HUES48 (cell line): ENCODE data around the gene CPNE5.
"Not testable (repeated sequence)": the region's sequence is repeated elsewhere in the genome, so short reads cannot be mapped to it uniquely, and the experiment has no call there.

Source experiments
- H3K27ac ChIP-seq: one replicate; pipeline ENCODE4 v1.7.0; 2013; ENCODE audit warnings: low read depth, low read length, inconsistent platforms
- H3K27me3 ChIP-seq: 2 replicates; pipeline ENCODE4 v1.6.1; 2013; ENCODE audit warnings: mild to moderate bottlenecking, low read length; ENCODE audit not compliant: control insufficient read depth, insufficient read depth
- H3K36me3 ChIP-seq: 2 replicates; pipeline ENCODE4 v1.6.1; 2013; ENCODE audit warnings: low read length; ENCODE audit not compliant: control insufficient read depth, insufficient read depth
- H3K4me1 ChIP-seq: 2 replicates; pipeline ENCODE4 v1.6.1; 2013; ENCODE audit warnings: mild to moderate bottlenecking, low read length; ENCODE audit not compliant: control insufficient read depth, insufficient read depth
- H3K4me3 ChIP-seq: 2 replicates; pipeline ENCODE4 v1.5.1; 2013; ENCODE audit warnings: mild to moderate bottlenecking, low read depth, low read length
- H3K9ac ChIP-seq: 2 replicates; pipeline ENCODE4 v1.6.1; 2013; ENCODE audit warnings: mild to moderate bottlenecking, low read depth, low read length, moderate library complexity
- H3K9me3 ChIP-seq: 2 replicates; pipeline ENCODE4 v1.6.1; 2013; ENCODE audit warnings: low read length; ENCODE audit not compliant: control insufficient read depth, insufficient read depth

CPNE5 gene

DNA sequence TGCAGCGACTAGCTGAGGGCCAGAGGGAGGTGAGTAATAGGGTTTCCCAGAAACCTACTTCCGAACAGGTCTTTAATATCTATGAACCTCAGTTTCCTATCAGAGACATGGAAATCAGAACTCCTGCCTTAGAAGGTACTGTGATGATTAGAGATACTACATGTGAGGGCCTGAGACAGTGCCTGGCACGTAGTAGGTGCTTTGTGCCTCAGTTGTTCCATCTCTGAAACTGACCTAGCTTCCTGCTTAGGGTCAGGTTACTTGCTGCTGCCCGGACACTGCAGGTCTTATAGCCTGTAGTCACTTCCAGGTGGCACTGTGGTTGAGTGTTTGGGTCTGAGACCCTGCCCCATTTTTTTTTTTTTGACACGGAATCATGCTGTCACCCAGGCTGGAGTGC lies 120.7 kb downstream of the CPNE5 start:
- no peaks in the 10 kb centered on the region for H3K9me3 ChIP-seq
- no peaks in the 10 kb centered on the region for H3K27me3 ChIP-seq
- H3K9ac ChIP-seq = no peak overlapping the region
- H3K4me3 ChIP-seq = no peak overlapping the region
- no peak overlapping the region for H3K27ac ChIP-seq
- H3K36me3 ChIP-seq = no peaks in the 10 kb centered on the region
- H3K4me1 ChIP-seq = peaks cover 6% of the 10 kb centered on the region; the same call in 1 of the 2 replicates

- H3K4me3 ChIP-seq = no peak overlapping the region
- peaks cover 6% of the 10 kb centered on the region; the same call in 1 of the 2 replicates for H3K4me1 ChIP-seq
- no peaks in the 10 kb centered on the region for H3K27me3 ChIP-seq
- H3K36me3 ChIP-seq = no peaks in the 10 kb centered on the region
- H3K9me3 ChIP-seq = no peaks in the 10 kb centered on the region
- H3K27ac ChIP-seq = no peak overlapping the region
- no peak overlapping the region for H3K9ac ChIP-seq
Observed at GRCh38 chr6:36717871-36718540, 121.2 kb downstream of the CPNE5 start.

GRCh38 chr6:36717231-36717825 lies 121.9 kb downstream of the CPNE5 start:
- Histone ChIP-seq H3K27me3 (no peaks in the 10 kb centered on the region), H3K9ac (no peak overlapping the region), H3K36me3 (no peaks in the 10 kb centered on the region), H3K27ac (no peak overlapping the region), H3K4me1 (peaks cover 6% of the 10 kb centered on the region; the same call in 1 of the 2 replicates), H3K9me3 (no peaks in the 10 kb centered on the region), H3K4me3 (no peak overlapping the region)

DNA sequence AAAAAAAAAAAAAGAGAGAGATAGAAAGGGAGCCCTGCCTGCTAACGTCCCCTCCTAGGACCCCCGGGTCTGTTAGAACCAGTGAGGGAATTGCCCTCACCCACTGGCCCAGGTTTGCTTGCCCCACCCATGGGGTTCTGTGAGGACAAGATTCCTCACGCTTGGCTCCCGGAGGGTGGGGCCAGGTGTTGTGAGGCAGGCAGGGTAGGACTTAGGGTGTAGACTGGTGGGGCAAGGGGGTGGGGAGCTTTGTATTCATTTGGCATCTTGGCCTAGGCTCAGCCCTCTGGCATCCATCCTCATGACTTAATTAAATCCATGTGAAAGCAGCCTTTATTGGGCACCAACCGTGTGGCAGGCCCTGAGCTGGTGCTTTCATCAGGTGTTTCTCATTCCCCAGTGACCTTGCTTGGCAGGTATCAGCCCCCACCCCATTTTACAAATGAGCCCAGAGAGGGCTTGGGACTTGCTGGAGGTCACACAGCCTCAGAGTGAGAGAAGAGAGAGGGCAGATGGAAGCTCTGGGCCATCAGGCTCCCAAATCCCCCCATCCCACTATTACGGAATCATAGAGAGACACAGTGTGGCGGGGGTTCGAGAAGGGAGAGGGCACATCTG lies 122.7 kb downstream of the CPNE5 start:
- no peak overlapping the region for H3K27ac ChIP-seq
- H3K36me3 ChIP-seq = no peaks in the 10 kb centered on the region
- no peak overlapping the region for H3K4me3 ChIP-seq
- H3K27me3 ChIP-seq = no peaks in the 10 kb centered on the region
- H3K9me3 ChIP-seq = no peaks in the 10 kb centered on the region
- H3K4me1 ChIP-seq = peaks cover 6% of the 10 kb centered on the region; the same call in 1 of the 2 replicates
- no peak overlapping the region for H3K9ac ChIP-seq

GRCh38 chr6:36715469-36715868 lies 123.8 kb downstream of the CPNE5 start:
- Histone ChIP-seq H3K9ac (no peak overlapping the region), H3K27me3 (no peaks in the 10 kb centered on the region), H3K4me3 (no peak overlapping the region), H3K9me3 (no peaks in the 10 kb centered on the region), H3K27ac (no peak overlapping the region), H3K4me1 (peaks cover 6% of the 10 kb centered on the region; the same call in 1 of the 2 replicates), H3K36me3 (no peaks in the 10 kb centered on the region)

GRCh38 chr6:36714511-36714910 lies 124.7 kb downstream of the CPNE5 start:
- Histone ChIP-seq H3K9me3 (no peaks in the 10 kb centered on the region), H3K27ac (no peak overlapping the region), H3K4me3 (no peak overlapping the region), H3K36me3 (no peaks in the 10 kb centered on the region), H3K4me1 (peaks cover 6% of the 10 kb centered on the region; the same call in 1 of the 2 replicates), H3K9ac (no peak overlapping the region), H3K27me3 (no peaks in the 10 kb centered on the region)

GRCh38 chr6:36713846-36714245 lies 125.4 kb downstream of the CPNE5 start:
- no peaks in the 10 kb centered on the region for H3K27me3 ChIP-seq
- no peaks in the 10 kb centered on the region for H3K36me3 ChIP-seq
- H3K9ac ChIP-seq = no peak overlapping the region
- H3K4me3 ChIP-seq = no peak overlapping the region
- no peak overlapping the region for H3K27ac ChIP-seq
- no peaks in the 10 kb centered on the region for H3K9me3 ChIP-seq
- peaks cover 6% of the 10 kb centered on the region; the same call in 1 of the 2 replicates for H3K4me1 ChIP-seq

- Histone ChIP-seq H3K27me3 (no peaks in the 10 kb centered on the region), H3K4me3 (no peak overlapping the region), H3K9ac (no peak overlapping the region), H3K27ac (no peak overlapping the region), H3K36me3 (no peaks in the 10 kb centered on the region), H3K9me3 (no peaks in the 10 kb centered on the region), H3K4me1 (peaks cover 6% of the 10 kb centered on the region; the same call in 1 of the 2 replicates)
Observed at GRCh38 chr6:36712816-36713215, 126.4 kb downstream of the CPNE5 start.

DNA sequence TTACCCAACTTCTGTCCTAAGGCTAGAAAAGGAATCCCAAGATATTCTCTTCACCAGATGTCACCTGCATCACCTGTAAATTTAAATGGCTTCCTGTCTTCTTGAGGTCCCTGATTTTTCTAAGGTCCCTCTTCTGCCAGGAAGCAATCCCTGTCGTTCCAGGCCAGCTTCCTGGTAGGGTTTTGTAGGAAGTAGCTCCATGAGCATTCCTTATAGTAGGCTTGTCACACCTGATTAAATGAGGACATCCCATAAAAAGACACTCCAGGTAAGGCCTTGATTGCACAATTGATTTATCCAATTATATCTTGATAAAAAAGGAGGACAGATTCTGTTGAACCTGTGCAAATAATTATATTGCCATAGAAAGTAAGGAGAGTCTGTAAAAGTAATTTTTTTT lies 132.9 kb downstream of the CPNE5 start:
- Histone ChIP-seq H3K27me3 (no peaks in the 10 kb centered on the region), H3K9ac (no peak overlapping the region), H3K4me1 (no peaks in the 10 kb centered on the region), H3K9me3 (no peaks in the 10 kb centered on the region), H3K4me3 (no peak overlapping the region), H3K36me3 (no peaks in the 10 kb centered on the region), H3K27ac (no peak overlapping the region)

DNA sequence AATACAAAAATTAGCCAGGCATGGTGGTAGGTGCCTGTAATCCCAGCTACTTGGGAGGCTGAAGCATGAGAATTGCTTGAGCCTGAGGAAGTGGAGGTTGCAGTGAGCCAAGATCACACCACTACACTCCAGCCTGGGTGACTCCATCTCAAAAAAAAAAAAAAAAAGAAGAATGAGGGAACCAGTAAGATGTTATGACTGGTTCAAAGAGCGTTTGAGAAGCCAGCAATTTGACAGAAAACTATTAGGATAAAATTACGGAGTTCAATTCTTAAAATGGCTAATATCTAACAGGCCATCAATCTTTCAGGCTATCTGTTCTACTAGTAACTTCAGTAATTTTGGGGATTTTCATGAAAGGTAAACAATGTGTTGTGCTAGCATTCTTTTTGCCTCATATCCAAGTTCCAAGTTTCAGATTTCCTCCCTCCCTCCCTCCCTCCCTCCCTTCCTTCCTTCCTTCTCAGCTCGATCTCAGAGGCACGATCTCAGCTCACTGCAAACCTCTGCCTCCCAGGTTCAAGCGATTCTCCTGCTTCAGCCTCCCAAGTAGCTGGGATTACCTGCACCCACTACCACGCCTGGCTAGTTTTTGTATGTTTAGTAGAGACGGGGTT lies 134.2 kb downstream of the CPNE5 start:
- H3K27me3 ChIP-seq, H3K36me3 ChIP-seq, H3K9me3 ChIP-seq: not testable (repeated sequence)

GRCh38 chr6:36703982-36704381 lies 135.3 kb downstream of the CPNE5 start:
- H3K4me3 ChIP-seq = no peak overlapping the region
- H3K27me3 ChIP-seq = no peaks in the 10 kb centered on the region
- no peaks in the 10 kb centered on the region for H3K4me1 ChIP-seq
- no peak overlapping the region for H3K27ac ChIP-seq
- H3K36me3 ChIP-seq = no peaks in the 10 kb centered on the region
- H3K9me3 ChIP-seq = no peaks in the 10 kb centered on the region
- H3K9ac ChIP-seq = no peak overlapping the region

More for the DNA sequence above, 134.2 kb downstream of the CPNE5 start:
- H3K4me3 ChIP-seq, H3K4me1 ChIP-seq, H3K27ac ChIP-seq, H3K9ac ChIP-seq: not testable (repeated sequence)
